Activated CD4-positive, alpha-beta T cell treated with anti-CD3 and anti-CD28 coated beads for 36 hours (primary cell): ENCODE results near the gene TRPM2. TPM values are rescaled to one million over a fixed set of nuclear protein-coding genes. Genes with fewer than 3 reads are reported as not detected.
"Not testable (repeated sequence)": the region's sequence is repeated elsewhere in the genome, so short reads cannot be mapped to it uniquely, and the experiment has no call there.

ENCODE experiments used
- ATAC-seq: fragments of 200-7000 bp; cut with Tn5 transposase; one replicate; pipeline ENCODE4 v1.10.0; 2021; ENCODE audit warnings: mild to moderate bottlenecking, moderate library complexity
- CTCF ChIA-PET: fragments of 350-600 bp; sonication (Branson Sonifier 250); formaldehyde crosslinking; loops from one replicate; lab custom pipeline; 2021; ENCODE audit warnings: antibody characterized with exemption; lab: Charles Lee
- POLR2A ChIA-PET: fragments of 350-600 bp; sonication (Branson Sonifier 250); formaldehyde crosslinking; loops from one replicate; lab custom pipeline; 2021; ENCODE audit warnings: antibody characterized with exemption, inconsistent platforms; lab: Charles Lee
- DNase-seq: peaks from one replicate; pipeline ENCODE4 v3.0.0-alpha.2; 2020
- H3K27ac Mint-ChIP-seq: one replicate; pipeline ENCODE4 v1.8.0; 2021; ENCODE audit warnings: mixed read lengths
- H3K27me3 Mint-ChIP-seq: one replicate; pipeline ENCODE4 v1.8.0; 2021; ENCODE audit warnings: mixed read lengths
- H3K36me3 Mint-ChIP-seq: one replicate; pipeline ENCODE4 v1.8.0; 2021; ENCODE audit warnings: low read depth, mixed read lengths
- H3K4me1 Mint-ChIP-seq: one replicate; pipeline ENCODE4 v1.8.0; 2021; ENCODE audit warnings: mixed read lengths
- H3K4me3 Mint-ChIP-seq: one replicate; pipeline ENCODE4 v1.8.0; 2021; ENCODE audit warnings: mild to moderate bottlenecking, moderate library complexity, mixed read lengths
- H3K9me3 Mint-ChIP-seq: one replicate; pipeline ENCODE4 v1.8.0; 2021; ENCODE audit warnings: low read depth, mixed read lengths
- intact Hi-C, 2 experiments: fragments of 100-400 bp; cut with DNase I in 1 of 2; cut with micrococcal nuclease in 1 of 2; formaldehyde crosslinking; loops; one replicate each; pipeline versions ENCODE4 v1.14.2 to v1.15.1; 2022 to 2024; cut with DNase I, micrococcal nuclease
- total RNA-seq, 2 experiments: library from RNA; stranded (reverse); gene quantifications; one replicate each; pipeline ENCODE4 v1.2.3, GENCODE V29; 2021

The TRPM2 gene
- total RNA-seq, 2 experiments from 2014 or later, result 1.5 to 1.7 TPM

- DNase-seq (no peak), ATAC-seq (no peak)
- ChIA-PET CTCF (interaction anchor here (1.2 kb wide), 1 partner anchor 81 kb away, joined by 3 read pairs; no protein-coding TSS in a partner anchor), POLR2A (no interaction called here)
- intact Hi-C loops, result no loop called here
- Mint-ChIP-seq H3K4me1 (no peaks in the 10 kb centered on the region), H3K27me3 (no peaks in the 10 kb centered on the region), H3K9me3 (peaks cover 4% of the 10 kb centered on the region), H3K4me3 (no peak overlapping the region), H3K36me3 (no peaks in the 10 kb centered on the region), H3K27ac (no peak overlapping the region)
Observed at GRCh38 chr21:44415073-44416025, 61.9 kb downstream of the TRPM2 start.

GRCh38 chr21:44416193-44416592, 62.8 kb downstream of the TRPM2 start:
- Mint-ChIP-seq H3K9me3 (peaks cover 4% of the 10 kb centered on the region), H3K4me1 (no peaks in the 10 kb centered on the region)
- intact Hi-C loops, result no loop called here

DNA sequence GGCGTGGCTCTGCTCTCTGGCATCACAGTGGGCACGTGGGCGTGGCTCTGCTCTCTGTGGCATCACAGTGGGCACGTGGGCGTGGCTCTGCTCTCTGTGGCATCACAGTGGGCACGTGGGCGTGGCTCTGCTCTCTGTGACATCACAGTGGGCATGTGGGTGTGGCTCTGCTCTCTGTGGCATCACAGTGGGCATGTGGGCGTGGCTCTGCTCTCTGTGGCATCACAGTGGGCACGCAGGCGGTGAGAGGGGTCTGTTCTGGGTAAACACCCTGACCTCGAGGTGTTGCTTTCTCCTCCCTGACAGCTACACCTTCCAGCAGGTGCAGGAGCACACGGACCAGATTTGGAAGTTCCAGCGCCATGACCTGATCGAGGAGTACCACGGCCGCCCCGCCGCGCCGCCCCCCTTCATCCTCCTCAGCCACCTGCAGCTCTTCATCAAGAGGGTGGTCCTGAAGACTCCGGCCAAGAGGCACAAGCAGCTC, 64.2 kb downstream of the TRPM2 start:
- H3K4me3 Mint-ChIP-seq, intact Hi-C loops, ATAC-seq, H3K9me3 Mint-ChIP-seq, POLR2A ChIA-PET, H3K27ac Mint-ChIP-seq, DNase-seq, CTCF ChIA-PET, H3K27me3 Mint-ChIP-seq, H3K36me3 Mint-ChIP-seq, H3K4me1 Mint-ChIP-seq: not testable (repeated sequence)

More at GRCh38 chr21:44416193-44416592, 62.8 kb downstream of the TRPM2 start:
- no peak overlapping the region for H3K4me3 Mint-ChIP-seq
- ATAC-seq (no peak), DNase-seq (no peak)
- H3K36me3 Mint-ChIP-seq, result no peaks in the 10 kb centered on the region
- POLR2A ChIA-PET, result no interaction called here
- H3K27me3 Mint-ChIP-seq, result no peaks in the 10 kb centered on the region
- CTCF ChIA-PET, result no interaction called here
- H3K27ac Mint-ChIP-seq, result no peak overlapping the region

DNA sequence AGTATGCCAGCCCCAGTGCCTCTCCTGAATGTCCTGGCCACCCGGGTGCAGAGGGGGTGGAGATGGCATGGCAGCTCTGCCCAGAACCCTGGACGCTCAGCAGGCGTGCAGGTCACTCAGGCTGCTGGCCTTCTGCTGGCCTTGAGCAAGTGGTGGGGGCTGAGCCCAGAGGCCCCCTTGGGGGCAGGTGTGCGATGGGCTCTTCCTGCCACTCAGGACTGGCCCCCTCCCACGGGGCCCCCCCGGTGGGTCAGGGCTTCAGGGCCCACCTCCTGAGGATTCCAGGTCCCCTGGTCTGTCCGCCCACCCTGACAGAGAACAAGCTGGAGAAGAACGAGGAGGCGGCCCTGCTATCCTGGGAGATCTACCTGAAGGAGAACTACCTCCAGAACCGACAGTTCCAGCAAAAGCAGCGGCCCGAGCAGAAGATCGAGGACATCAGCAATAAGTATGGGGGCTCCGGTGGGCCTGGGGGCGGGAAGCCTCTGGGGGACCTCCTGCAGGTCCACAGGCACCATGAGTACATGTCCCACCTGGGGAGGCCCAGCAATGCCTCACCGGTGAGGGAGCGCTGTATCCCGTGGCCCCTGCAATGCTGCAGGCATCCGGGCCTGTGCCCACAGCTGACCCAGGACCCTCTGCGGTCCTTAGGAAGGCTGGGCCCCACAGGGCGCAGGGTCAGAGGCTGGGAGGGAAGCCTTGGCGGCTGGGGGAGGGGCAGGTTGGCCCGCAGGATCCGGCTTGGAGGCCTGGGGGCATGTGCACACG, 64.9 kb downstream of the TRPM2 start:
- Mint-ChIP-seq H3K4me3 (no peak overlapping the region), H3K36me3 (no peaks in the 10 kb centered on the region), H3K4me1 (no peaks in the 10 kb centered on the region), H3K27ac (no peak overlapping the region), H3K27me3 (no peaks in the 10 kb centered on the region), H3K9me3 (peaks cover 4% of the 10 kb centered on the region)
- ChIA-PET CTCF (no interaction called here), POLR2A (no interaction called here)
- ATAC-seq (no peak), DNase-seq (no peak)
- intact Hi-C loops, result no loop called here

DNA sequence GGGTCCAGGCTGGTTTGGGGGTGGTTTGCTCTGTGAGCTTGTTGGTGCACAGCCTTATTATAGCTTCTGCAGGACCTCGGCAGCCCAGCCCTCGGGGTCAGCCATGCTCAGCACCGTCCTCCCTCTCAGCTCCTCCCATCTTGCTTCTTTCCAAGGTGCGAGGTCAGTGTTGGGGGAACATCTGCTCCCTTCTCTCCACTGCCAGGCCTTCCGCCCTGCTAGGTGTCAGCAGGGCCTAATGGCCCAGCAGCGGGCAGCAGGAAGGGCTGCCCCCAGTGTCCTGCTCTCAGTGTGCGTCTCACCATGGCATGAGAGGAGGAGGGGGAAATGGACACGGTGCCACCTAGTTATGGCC, 65.4 kb downstream of the TRPM2 start:
- no peak overlapping the region for H3K27ac Mint-ChIP-seq
- no peaks in the 10 kb centered on the region for H3K4me1 Mint-ChIP-seq
- ChIA-PET POLR2A (no interaction called here), CTCF (no interaction called here)
- DNase-seq (no peak), ATAC-seq (no peak)
- H3K27me3 Mint-ChIP-seq, result no peaks in the 10 kb centered on the region
- H3K36me3 Mint-ChIP-seq, result no peaks in the 10 kb centered on the region
- intact Hi-C loops, result no loop called here
- no peak overlapping the region for H3K4me3 Mint-ChIP-seq
- H3K9me3 Mint-ChIP-seq, result peaks cover 4% of the 10 kb centered on the region

GRCh38 chr21:44419679-44420078, 66.3 kb downstream of the TRPM2 start:
- ChIA-PET POLR2A (no interaction called here), CTCF (no interaction called here)
- DNase-seq (no peak), ATAC-seq (no peak)
- Mint-ChIP-seq H3K27me3 (no peaks in the 10 kb centered on the region), H3K4me3 (no peak overlapping the region), H3K9me3 (peaks cover 4% of the 10 kb centered on the region), H3K4me1 (no peaks in the 10 kb centered on the region), H3K27ac (no peak overlapping the region), H3K36me3 (no peaks in the 10 kb centered on the region)
- intact Hi-C loops, result loop anchor here in 1 of 2 experiments (10.0 kb wide), 1 partner anchor 75 kb away; no protein-coding TSS in a partner anchor

GRCh38 chr21:44420416-44421205, 67.2 kb downstream of the TRPM2 start:
- no peak for ATAC-seq

GRCh38 chr21:44421901-44422840, 68.8 kb downstream of the TRPM2 start:
- Mint-ChIP-seq H3K4me1 (no peaks in the 10 kb centered on the region), H3K9me3 (peaks cover 4% of the 10 kb centered on the region), H3K4me3 (no peak overlapping the region), H3K27ac (no peak overlapping the region), H3K36me3 (no peaks in the 10 kb centered on the region), H3K27me3 (no peaks in the 10 kb centered on the region)
- intact Hi-C loops, result loop anchor here in 1 of 2 experiments (10.0 kb wide), 1 partner anchor 73 kb away; no protein-coding TSS in a partner anchor
- DNase-seq (peak; percentile 0), ATAC-seq (no peak)
- POLR2A ChIA-PET, result no interaction called here
- CTCF ChIA-PET, result interaction anchor here (0.7 kb wide), 1 partner anchor 80 kb away, joined by 3 read pairs; no protein-coding TSS in a partner anchor

More at GRCh38 chr21:44420416-44421205, 67.2 kb downstream of the TRPM2 start:
- no peak overlapping the region for H3K27ac Mint-ChIP-seq
- no peaks in the 10 kb centered on the region for H3K27me3 Mint-ChIP-seq
- DNase-seq, result no peak
- H3K36me3 Mint-ChIP-seq, result no peaks in the 10 kb centered on the region
- intact Hi-C loops, result loop anchor here in 1 of 2 experiments (10.0 kb wide), 1 partner anchor 74 kb away; no protein-coding TSS in a partner anchor
- CTCF ChIA-PET, result no interaction called here
- no peak overlapping the region for H3K4me3 Mint-ChIP-seq
- no peaks in the 10 kb centered on the region for H3K4me1 Mint-ChIP-seq
- POLR2A ChIA-PET, result no interaction called here
- peaks cover 4% of the 10 kb centered on the region for H3K9me3 Mint-ChIP-seq

- H3K4me3 Mint-ChIP-seq, result no peak overlapping the region
- H3K9me3 Mint-ChIP-seq, result peaks cover 4% of the 10 kb centered on the region
- H3K27ac Mint-ChIP-seq, result no peak overlapping the region
- ChIA-PET POLR2A (no interaction called here), CTCF (no interaction called here)
- ATAC-seq, result no peak
- no peak for DNase-seq
- no peaks in the 10 kb centered on the region for H3K27me3 Mint-ChIP-seq
- H3K4me1 Mint-ChIP-seq, result no peaks in the 10 kb centered on the region
- no peaks in the 10 kb centered on the region for H3K36me3 Mint-ChIP-seq
- intact Hi-C loops, result loop anchor here in 1 of 2 experiments (10.0 kb wide), 1 partner anchor 71 kb away; no protein-coding TSS in a partner anchor
Observed at GRCh38 chr21:44423312-44423821, 69.9 kb downstream of the TRPM2 start.
